Right lobe of liver (tissue), 6 donors: ENCODE data around the gene COL10A1. TPM values are rescaled to one million over a fixed set of nuclear protein-coding genes. Genes with fewer than 3 reads are reported as not detected.
"Not testable (repeated sequence)": the region's sequence is repeated elsewhere in the genome, so short reads cannot be mapped to it uniquely, and the experiment has no call there.

ENCODE experiments used
- ATAC-seq, 4 donors: fragments of 200-7000 bp; cut with Tn5 transposase; one replicate each; pipeline ENCODE4 v1.9.1; 2020; ENCODE audit warnings: mild to moderate bottlenecking in 4 of 4, moderate library complexity in 4 of 4
- DNase-seq, 3 donors: peaks; one replicate each; pipeline ENCODE4 v3.0.0-alpha.2; 2020
- H3K27ac ChIP-seq, 3 donors: fragments of 200-600 bp; one replicate each; pipeline ENCODE4 v1.8.0; 2022
- H3K27me3 ChIP-seq, 2 donors: fragments of 200-600 bp; one replicate each; pipeline ENCODE4 v1.8.0; 2022
- H3K36me3 ChIP-seq, 4 donors: fragments of 200-600 bp; sonication (generic) in 1 of 4; one replicate each; pipeline versions ENCODE4 v1.5.1 to v1.8.0; 2017 to 2022; ENCODE audit warnings: control low read depth in 1 of 4
- H3K4me1 ChIP-seq, 4 donors: fragments of 200-600 bp; sonication (generic) in 1 of 4; one replicate each; pipeline versions ENCODE4 v1.5.1 to v1.8.0; 2017 to 2022; ENCODE audit warnings: control low read depth in 1 of 4
- H3K4me3 ChIP-seq, 3 donors: fragments of 200-600 bp; one replicate each; pipeline ENCODE4 v1.8.0; 2022
- H3K9me3 ChIP-seq, 4 donors: fragments of 200-600 bp; sonication (generic) in 1 of 4; one replicate each; pipeline versions ENCODE4 v1.5.1 to v1.8.0; 2017 to 2022; ENCODE audit warnings: control low read depth in 1 of 4
- POLR2A ChIP-seq: fragments of 450-650 bp; IDR thresholded peaks from one replicate; pipeline ENCODE4 v1.6.1; 2017; ENCODE audit warnings: antibody characterized with exemption, mild to moderate bottlenecking
- WGBS: methylation state at CpG from one replicate; pipeline ENCODE4 v1.1.6; 2018; ENCODE audit warnings: low coverage, low lambda C conversion rate; ENCODE audit not compliant: insufficient coverage; ENCODE audit errors: missing lambda C conversion rate; 5-methylcytosine and 5-hydroxymethylcytosine counted together
- intact Hi-C, 2 donors: fragments of 100-400 bp; cut with DNase I; formaldehyde crosslinking; loops; one replicate each; pipeline versions ENCODE4 v1.11.2 to v1.14.1; 2022
- total RNA-seq, 6 experiments: library from RNA; depleted of rRNA in 2 of 6; stranded (reverse); fragments of >200 nt in 2 of 6; fragmentation: NEBNext Ultra II Directional in 3 of 6; extraction: Animal tissue kit (Norgen Biotek cat#: 25700) in 3 of 6; gene quantifications; one replicate each; pipeline versions ENCODE4 v1.1.0 to v1.2.4, GENCODE V29; 2016 to 2023
- TF ChIP-seq, protein P1 (sequence below), 4 donors: fragments of 200-600 bp in 3 of 4; fragments of 450-650 bp in 1 of 4; IDR thresholded peaks; one replicate each; pipeline versions ENCODE4 v1.5.1 to v1.8.0; 2016 to 2022; ENCODE audit warnings: antibody characterized with exemption in 4 of 4, mild to moderate bottlenecking in 2 of 4
- donor health status: DM: no; HTN: yes; CAD: no.
- donor health status: DM: no; HTN: no; CAD: no.
- donor health status: DM: no; HTN: no; CAD: no.
- donor health status: DM: no; HTN: yes; CAD: no.
- donor health status: DM: no; HTN: yes; CAD: no.

The COL10A1 gene
- total RNA-seq, 6 experiments from 2014 or later: 0.12 to 23.4 TPM; not detected in 4

DNA sequence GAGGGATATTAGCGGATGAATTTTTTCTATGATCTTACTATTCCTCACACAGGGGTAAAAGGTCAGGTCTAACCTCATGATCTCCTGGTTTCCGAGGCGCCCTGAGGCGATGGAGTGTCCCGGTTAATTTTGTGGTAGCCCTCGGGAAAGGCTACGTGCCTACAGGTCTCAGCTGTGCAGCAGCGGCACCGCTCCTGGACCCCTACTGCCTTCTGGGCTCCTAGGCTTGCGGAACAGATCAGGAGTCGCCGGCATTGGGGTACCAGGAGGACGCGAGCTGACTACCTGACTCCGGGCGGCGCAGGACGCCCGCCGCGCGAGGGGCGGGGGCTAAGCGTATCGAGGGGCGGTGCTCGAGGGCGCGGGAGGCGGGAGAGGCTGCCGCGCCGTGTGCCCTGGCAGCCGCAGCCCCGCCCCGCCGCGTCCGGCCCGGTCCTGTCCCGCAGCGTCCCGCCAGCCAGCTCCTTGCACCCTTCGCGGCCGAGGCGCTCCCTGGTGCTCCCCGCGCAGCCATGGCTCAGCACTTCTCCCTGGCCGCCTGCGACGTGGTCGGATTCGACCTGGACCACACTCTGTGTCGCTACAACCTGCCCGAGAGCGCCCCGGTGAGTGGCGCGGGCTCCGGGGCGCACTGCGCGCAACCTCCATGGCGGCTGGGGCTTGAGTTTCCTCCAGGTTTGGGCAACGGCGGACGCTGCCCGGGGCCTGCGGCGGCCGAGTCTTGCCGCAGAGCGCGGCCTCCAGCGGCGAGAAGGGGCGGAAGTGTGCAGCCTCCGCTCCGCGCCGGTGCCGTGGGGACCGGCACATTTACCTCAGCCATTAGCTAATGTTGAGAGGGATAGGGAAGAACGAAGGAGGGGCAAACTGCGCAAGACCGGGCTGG, 25.3 kb downstream of the COL10A1 start, which contains the start of gene NT5DC1:
TSS of gene NT5DC1 (plus strand) at position 435 of the 883 bp plus-strand sequence. CDS start at position 513, 78 bp downstream.
- Histone ChIP-seq H3K27ac (peak within 1 kb of the TSS; percentile 95 to 96 (median 95)), H3K4me3 (peak within 1 kb of the TSS; percentile 83 to 89 (median 84)), H3K9me3 (no peaks in the 10 kb centered on the region), H3K36me3 (no peaks in the 10 kb centered on the region), H3K27me3 (no peaks in the 10 kb centered on the region), H3K4me1 (peaks cover 3 to 53% (median 28%) of the 10 kb centered on the region in 4 donors)
- 0% methylated on average over 13 of the region's 87 CpGs for WGBS
- TF ChIP-seq, protein P1, sequence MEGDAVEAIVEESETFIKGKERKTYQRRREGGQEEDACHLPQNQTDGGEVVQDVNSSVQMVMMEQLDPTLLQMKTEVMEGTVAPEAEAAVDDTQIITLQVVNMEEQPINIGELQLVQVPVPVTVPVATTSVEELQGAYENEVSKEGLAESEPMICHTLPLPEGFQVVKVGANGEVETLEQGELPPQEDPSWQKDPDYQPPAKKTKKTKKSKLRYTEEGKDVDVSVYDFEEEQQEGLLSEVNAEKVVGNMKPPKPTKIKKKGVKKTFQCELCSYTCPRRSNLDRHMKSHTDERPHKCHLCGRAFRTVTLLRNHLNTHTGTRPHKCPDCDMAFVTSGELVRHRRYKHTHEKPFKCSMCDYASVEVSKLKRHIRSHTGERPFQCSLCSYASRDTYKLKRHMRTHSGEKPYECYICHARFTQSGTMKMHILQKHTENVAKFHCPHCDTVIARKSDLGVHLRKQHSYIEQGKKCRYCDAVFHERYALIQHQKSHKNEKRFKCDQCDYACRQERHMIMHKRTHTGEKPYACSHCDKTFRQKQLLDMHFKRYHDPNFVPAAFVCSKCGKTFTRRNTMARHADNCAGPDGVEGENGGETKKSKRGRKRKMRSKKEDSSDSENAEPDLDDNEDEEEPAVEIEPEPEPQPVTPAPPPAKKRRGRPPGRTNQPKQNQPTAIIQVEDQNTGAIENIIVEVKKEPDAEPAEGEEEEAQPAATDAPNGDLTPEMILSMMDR (IDR thresholded peaks at IDR 0.05): peak in 3 of 4 donors; percentile 21 to 37 (median 26)
- TF ChIP-seq POLR2A: peak; percentile 91
- intact Hi-C loops: no loop called here
- ATAC-seq: peak; percentile 90 to 98 (median 93)
- DNase-seq: peak; percentile 92 to 94 (median 93)

DNA sequence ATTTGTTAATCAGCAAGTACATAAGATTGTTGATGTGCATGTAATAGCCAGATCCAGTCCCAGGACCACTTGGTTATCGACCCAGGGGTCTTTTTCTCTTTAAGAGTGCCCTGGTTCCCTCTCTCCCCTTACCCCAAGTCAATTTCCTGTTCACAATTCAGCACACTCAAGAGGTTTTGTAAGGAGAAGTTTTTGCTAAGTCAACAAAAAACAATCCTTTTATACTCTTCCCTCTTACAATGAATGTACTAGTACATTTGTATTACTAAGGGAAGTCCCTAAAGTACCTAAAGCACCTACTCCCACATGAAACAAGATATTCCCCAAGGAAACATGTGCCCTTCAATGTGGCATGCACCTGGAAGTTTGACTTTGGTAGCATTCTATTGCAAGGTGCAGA, 26.9 kb downstream of the COL10A1 start:
- 83% methylated on average over 1 of the region's 1 CpG for WGBS
- ATAC-seq (no peak), DNase-seq (no peak)
- H3K27ac ChIP-seq: peak overlapping the region in 1 of 3 donors; percentile 95
- no peaks in the 10 kb centered on the region for H3K9me3 ChIP-seq
- TF ChIP-seq POLR2A: no peak
- TF ChIP-seq, protein P1 (IDR thresholded peaks at IDR 0.05): no peak
- H3K36me3 ChIP-seq: no peaks in the 10 kb centered on the region
- H3K4me3 ChIP-seq: no peak overlapping the region
- intact Hi-C loops: loop anchor here in 1 of 2 donors (5.0 kb wide), 1 partner anchor 87 kb away; no protein-coding TSS in a partner anchor
- H3K27me3 ChIP-seq: no peaks in the 10 kb centered on the region
- peaks cover 3 to 53% (median 28%) of the 10 kb centered on the region in 4 donors for H3K4me1 ChIP-seq

DNA sequence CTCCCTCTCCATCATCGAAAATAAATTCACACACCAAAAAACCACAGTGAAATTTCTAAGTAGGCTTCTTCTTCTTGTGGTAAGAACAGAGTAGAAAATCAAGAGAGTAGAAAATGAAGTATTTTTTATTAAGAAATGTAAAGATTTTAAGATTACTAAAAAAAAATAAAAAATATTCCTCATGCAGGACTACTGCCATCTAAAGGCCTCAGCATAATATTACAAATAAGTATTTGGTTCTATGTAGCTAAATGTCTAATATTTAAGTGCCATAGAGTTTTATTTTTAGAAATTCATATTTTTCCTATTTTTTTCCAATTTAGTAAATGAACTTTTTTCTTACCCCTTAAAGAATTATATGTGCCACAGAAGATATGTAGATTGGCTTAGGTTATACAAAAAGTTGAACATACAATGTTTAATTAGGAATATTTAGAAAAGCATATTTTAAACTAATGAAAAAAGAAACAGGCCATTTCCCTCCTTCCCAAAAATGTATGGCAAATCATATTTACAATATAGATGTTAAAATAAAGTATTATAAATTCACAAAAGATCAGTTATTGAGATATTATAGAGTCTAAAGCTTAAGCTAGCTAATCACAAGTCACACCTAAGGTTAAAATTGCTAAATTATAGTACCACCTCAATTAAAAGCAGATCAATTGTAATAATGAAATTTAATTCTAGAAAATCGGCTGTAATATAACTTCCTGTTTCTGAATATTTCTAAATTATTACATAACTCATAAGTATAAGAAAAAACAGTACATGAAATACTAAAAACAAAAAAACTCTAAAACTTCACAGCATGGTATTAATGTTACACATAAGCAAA, 28.7 kb downstream of the COL10A1 start:
- H3K4me3 ChIP-seq: no peak overlapping the region
- H3K9me3 ChIP-seq: no peaks in the 10 kb centered on the region
- no peaks in the 10 kb centered on the region for H3K36me3 ChIP-seq
- intact Hi-C loops: loop anchor here in 1 of 2 donors (5.0 kb wide), 1 partner anchor 85 kb away; no protein-coding TSS in a partner anchor
- H3K27me3 ChIP-seq: no peaks in the 10 kb centered on the region
- H3K4me1 ChIP-seq: peaks cover 3 to 37% (median 17%) of the 10 kb centered on the region in 4 donors
- WGBS: 31% methylated on average over 2 of the region's 2 CpGs
- TF ChIP-seq, protein P1 (IDR thresholded peaks at IDR 0.05): peak; percentile 47 to 72 (median 67)
- no peak for TF ChIP-seq POLR2A
- H3K27ac ChIP-seq: no peak overlapping the region
- ATAC-seq (no peak), DNase-seq (no peak)

DNA sequence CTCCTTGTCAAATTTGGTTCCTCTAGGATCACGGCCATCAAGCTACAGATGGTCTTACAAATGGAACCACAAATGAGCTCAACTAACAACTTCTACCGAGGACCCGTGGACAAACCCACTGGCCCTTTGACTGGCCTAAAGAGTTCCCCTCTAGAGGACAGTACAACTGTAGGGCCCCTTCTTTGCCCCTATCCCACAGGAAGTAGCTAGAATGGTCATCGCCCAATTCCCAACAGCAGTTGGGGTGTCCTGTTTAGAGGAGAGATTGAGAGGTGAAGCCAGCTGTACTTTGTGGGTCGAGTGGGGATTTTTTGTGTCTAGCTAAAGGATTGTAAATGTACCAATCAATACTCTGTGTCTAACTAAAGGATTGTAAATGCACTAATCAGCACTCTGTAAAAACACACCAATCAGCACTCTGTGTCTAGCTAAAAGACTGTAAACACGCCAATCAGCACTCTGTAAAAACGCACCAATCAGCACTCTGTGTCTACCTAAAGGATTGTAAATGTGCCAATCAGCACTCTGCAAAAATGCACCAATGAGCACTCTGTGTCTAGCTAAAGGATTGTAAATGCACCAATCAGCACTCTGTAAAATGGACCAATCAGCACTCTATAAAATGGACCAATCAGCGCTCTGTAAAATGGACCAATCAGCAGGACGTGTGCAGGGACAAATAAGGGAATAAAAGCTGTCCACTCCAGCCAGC, 29.7 kb downstream of the COL10A1 start:
- H3K9me3 ChIP-seq, H3K27ac ChIP-seq, ATAC-seq, H3K4me3 ChIP-seq, H3K27me3 ChIP-seq, DNase-seq, H3K36me3 ChIP-seq: not testable (repeated sequence)
- intact Hi-C loops: loop anchor here in 1 of 2 donors (5.0 kb wide), 1 partner anchor 84 kb away; no protein-coding TSS in a partner anchor
- peaks cover 3 to 28% (median 13%) of the 10 kb centered on the region in 4 donors for H3K4me1 ChIP-seq
- WGBS: 86% methylated on average over 4 of the region's 9 CpGs
